CD4-positive, alpha-beta T cell (primary cell): ENCODE data around the gene ACAD8. TPM values are rescaled to one million over a fixed set of nuclear protein-coding genes. Genes with fewer than 3 reads are reported as not detected.

Source experiments
- ATAC-seq: fragments of 200-7000 bp; cut with Tn5 transposase; one replicate; pipeline ENCODE4 v1.10.0; 2022; ENCODE audit warnings: mild to moderate bottlenecking; ENCODE audit not compliant: poor library complexity
- CTCF ChIA-PET: fragments of 350-600 bp; sonication (Branson Sonifier 250); formaldehyde crosslinking; loops from one replicate; lab custom pipeline; 2021; ENCODE audit warnings: antibody characterized with exemption, inconsistent platforms; lab: Charles Lee
- POLR2A ChIA-PET: fragments of 350-600 bp; sonication (Branson Sonifier 250); formaldehyde crosslinking; loops from one replicate; lab custom pipeline; 2021; ENCODE audit warnings: antibody characterized with exemption, inconsistent platforms; lab: Charles Lee
- DNase-seq, 14 experiments: peaks; one replicate each; pipeline ENCODE4 v3.0.0-alpha.2; 2013 to 2020; ENCODE audit warnings: mixed read lengths in 2 of 14
- H3K27ac ChIP-seq, 2 donors: one replicate each; pipeline versions ENCODE4 v1.5.1 to v1.7.0; 2013; ENCODE audit warnings: low read length in 2 of 2, low read depth in 1 of 2, mild to moderate bottlenecking in 1 of 2
- H3K27me3 ChIP-seq, 2 experiments: 1 replicate in 1 of 2; 2 replicates in 1 of 2; pipeline versions ENCODE4 v1.6.1 to v1.7.0; 2013; ENCODE audit warnings: low read length in 2 of 2, control low read depth in 1 of 2, mild to moderate bottlenecking in 1 of 2, moderate library complexity in 1 of 2; ENCODE audit not compliant: insufficient read depth in 2 of 2, control insufficient read depth in 1 of 2
- H3K36me3 ChIP-seq: one replicate; pipeline ENCODE4 v1.6.1; 2013; ENCODE audit warnings: low read length, control low read depth; ENCODE audit not compliant: insufficient read depth
- H3K4me1 ChIP-seq: one replicate; pipeline ENCODE4 v1.6.1; 2013; ENCODE audit warnings: low read length, control low read depth; ENCODE audit not compliant: insufficient read depth
- H3K4me3 ChIP-seq: one replicate; pipeline ENCODE4 v1.5.1; 2013; ENCODE audit warnings: mild to moderate bottlenecking, low read length, moderate library complexity
- H3K9me3 ChIP-seq, 2 experiments: 1 replicate in 1 of 2; 2 replicates in 1 of 2; pipeline versions ENCODE4 v1.6.1 to v1.7.0; 2013; ENCODE audit warnings: low read length in 2 of 2, mild to moderate bottlenecking in 2 of 2, control low read depth in 1 of 2, moderate library complexity in 1 of 2; ENCODE audit not compliant: control insufficient read depth in 1 of 2, insufficient read depth in 1 of 2
- H3K27ac Mint-ChIP-seq: one replicate; pipeline ENCODE4 v1.8.0; 2020; ENCODE audit warnings: mixed read lengths
- H3K27me3 Mint-ChIP-seq: one replicate; pipeline ENCODE4 v1.8.0; 2021; ENCODE audit warnings: mixed read lengths
- H3K36me3 Mint-ChIP-seq: one replicate; pipeline ENCODE4 v1.8.0; 2021; ENCODE audit warnings: low read depth, mixed read lengths
- H3K4me1 Mint-ChIP-seq: one replicate; pipeline ENCODE4 v1.8.0; 2021; ENCODE audit warnings: low read depth, mixed read lengths
- H3K4me3 Mint-ChIP-seq: one replicate; pipeline ENCODE4 v1.8.0; 2020; ENCODE audit warnings: mild to moderate bottlenecking, mixed read lengths
- H3K9me3 Mint-ChIP-seq: one replicate; pipeline ENCODE4 v1.8.0; 2020; ENCODE audit warnings: mixed read lengths
- intact Hi-C, 2 experiments: fragments of 100-400 bp; cut with DNase I in 1 of 2; cut with micrococcal nuclease in 1 of 2; formaldehyde crosslinking; loops; one replicate each; pipeline versions ENCODE4 v1.15.1 to v1.9.0; 2023 to 2025; cut with DNase I, micrococcal nuclease
- polyA plus RNA-seq, 2 donors: library from polyadenylated mRNA; unstranded; fragments of 120-200 nt; gene quantifications; one replicate each; pipeline ENCODE4 v1.2.1, GENCODE V29; 2013
- total RNA-seq, 174 experiments: library from RNA in 2 of 174; stranded (reverse) in 2 of 174; gene quantifications; one replicate each; pipeline ENCODE4 v1.2.3 and lab custom pipeline; 2021 to 2026
- TF ChIP-seq, protein P1 (sequence below): fragments of 200-600 bp; IDR thresholded peaks from one replicate; pipeline ENCODE4 v1.8.0; 2022; ENCODE audit warnings: antibody characterized with exemption, mild to moderate bottlenecking

ACAD8 gene
- total RNA-seq, result 10 to 100 TPM; 15.0 to 16.3 TPM
- polyA plus RNA-seq (2013, experiment 1 of 2), result 33.4 TPM
- polyA plus RNA-seq (2013, experiment 2 of 2), result 34.6 TPM
- total RNA-seq (lab: John Stamatoyannopoulos, UW), result 8.6 to 75.9 (median 39.5) reads per million in 172 experiments

DNA sequence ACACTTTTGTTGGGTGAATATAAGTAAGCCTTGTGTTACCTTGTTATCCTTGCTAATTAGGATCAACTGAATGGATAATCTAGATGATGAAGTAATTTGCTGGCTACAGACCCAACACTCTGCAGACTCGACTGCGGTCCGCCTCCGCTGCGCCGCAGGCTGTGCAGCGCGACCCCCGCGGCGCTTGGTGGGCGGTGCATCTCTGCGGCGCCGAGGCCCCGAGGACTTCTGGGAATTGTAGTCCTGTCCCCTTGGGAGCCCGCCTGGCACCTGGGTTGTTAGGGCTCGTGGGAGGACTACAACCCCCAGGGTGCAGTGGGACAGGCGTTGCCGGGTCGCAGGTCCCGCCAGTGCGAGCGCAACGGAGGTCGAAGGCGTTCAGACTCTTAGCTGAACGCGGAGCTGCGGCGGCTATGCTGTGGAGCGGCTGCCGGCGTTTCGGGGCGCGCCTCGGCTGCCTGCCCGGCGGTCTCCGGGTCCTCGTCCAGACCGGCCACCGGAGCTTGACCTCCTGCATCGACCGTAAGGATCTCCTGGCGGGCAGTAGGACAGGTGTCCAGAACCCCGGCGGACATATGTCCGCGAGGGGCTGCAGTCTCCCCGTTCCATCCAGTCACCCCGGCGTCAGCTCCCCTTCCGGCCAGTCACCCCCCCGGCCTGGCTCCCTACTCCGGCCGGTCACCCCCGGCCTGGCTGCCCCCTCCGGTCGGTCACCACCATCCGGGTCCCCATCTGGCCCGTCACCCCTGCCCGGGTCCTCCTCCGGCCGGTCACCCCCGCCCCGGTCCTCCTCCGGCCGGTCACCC lies at the start of gene ACAD8, which contains the start of gene THYN1:
Gene ACAD8, plus strand, starts transcription at position 381 of the 806 bp plus-strand sequence. Its CDS starts 33 bp downstream, at position 414.
Gene THYN1, minus strand, starts transcription at position 165 of the 806 bp plus-strand sequence. CDS start 470 bp downstream, outside the sequence.
- Histone ChIP-seq H3K4me3 (peak within 1 kb of the TSS; percentile 84), H3K36me3 (peaks cover 33% of the 10 kb centered on the region), H3K4me1 (peaks cover 19% of the 10 kb centered on the region), H3K9me3 (no peaks in the 10 kb centered on the region), H3K27me3 (no peaks in the 10 kb centered on the region), H3K27ac (peak within 1 kb of the TSS in 1 of 2 donors; percentile 51)
- Mint-ChIP-seq H3K4me1 (peaks cover 40% of the 10 kb centered on the region), H3K27me3 (no peaks in the 10 kb centered on the region), H3K27ac (peak within 1 kb of the TSS; percentile 69), H3K36me3 (peaks cover 60% of the 10 kb centered on the region), H3K4me3 (peak within 1 kb of the TSS; percentile 94), H3K9me3 (no peaks in the 10 kb centered on the region)
- TF ChIP-seq, protein P1, sequence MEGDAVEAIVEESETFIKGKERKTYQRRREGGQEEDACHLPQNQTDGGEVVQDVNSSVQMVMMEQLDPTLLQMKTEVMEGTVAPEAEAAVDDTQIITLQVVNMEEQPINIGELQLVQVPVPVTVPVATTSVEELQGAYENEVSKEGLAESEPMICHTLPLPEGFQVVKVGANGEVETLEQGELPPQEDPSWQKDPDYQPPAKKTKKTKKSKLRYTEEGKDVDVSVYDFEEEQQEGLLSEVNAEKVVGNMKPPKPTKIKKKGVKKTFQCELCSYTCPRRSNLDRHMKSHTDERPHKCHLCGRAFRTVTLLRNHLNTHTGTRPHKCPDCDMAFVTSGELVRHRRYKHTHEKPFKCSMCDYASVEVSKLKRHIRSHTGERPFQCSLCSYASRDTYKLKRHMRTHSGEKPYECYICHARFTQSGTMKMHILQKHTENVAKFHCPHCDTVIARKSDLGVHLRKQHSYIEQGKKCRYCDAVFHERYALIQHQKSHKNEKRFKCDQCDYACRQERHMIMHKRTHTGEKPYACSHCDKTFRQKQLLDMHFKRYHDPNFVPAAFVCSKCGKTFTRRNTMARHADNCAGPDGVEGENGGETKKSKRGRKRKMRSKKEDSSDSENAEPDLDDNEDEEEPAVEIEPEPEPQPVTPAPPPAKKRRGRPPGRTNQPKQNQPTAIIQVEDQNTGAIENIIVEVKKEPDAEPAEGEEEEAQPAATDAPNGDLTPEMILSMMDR, result peak; percentile 36
- CTCF ChIA-PET, result interaction anchor here (1.0 to 2.6 kb wide), 4 partner anchors 9 to 46 kb away, joined by 3 to 18 read pairs (median 6); partner anchors contain the start of genes GLB1L3, NCAPD3 and VPS26B
- peak; percentile 90 to 98 (median 94) for DNase-seq
- peak; percentile 99 for ATAC-seq
- POLR2A ChIA-PET, result interaction anchor here (0.7 to 6.6 kb wide), 7 partner anchors 9 to 28 kb away, joined by 3 to 94 read pairs (median 4); partner anchors contain the start of genes GLB1L3, NCAPD3 and VPS26B
- intact Hi-C loops, result loop anchor here (1.0 to 10.0 kb wide), 5 partner anchors 23 to 189 kb away; partner anchors contain the start of genes VPS26B (in 2 of the 2), GLB1L3 (in 1 of the 2) and JAM3 (in 1 of the 2)

DNA sequence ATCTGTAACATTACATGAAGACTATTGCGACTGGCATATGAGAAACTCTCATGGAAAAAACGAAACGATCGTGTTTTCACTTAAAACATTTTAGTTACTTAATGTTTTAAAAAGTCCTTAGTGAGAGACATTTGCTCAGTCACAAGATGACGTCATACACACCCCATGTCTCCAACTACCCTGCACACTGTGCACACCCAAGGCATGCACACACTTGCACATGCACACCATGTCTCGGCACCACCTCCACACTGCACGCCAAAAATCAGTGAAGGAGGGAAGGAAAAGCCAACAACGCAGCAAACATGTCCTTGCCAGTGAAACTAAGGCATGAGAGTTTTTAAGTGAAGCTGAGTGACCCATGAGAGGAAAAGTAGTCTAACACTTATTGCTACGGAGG lies 47.6 kb upstream of the ACAD8 start:
- Mint-ChIP-seq H3K9me3 (no peaks in the 10 kb centered on the region), H3K4me1 (no peaks in the 10 kb centered on the region), H3K4me3 (no peak overlapping the region), H3K36me3 (peaks cover 93% of the 10 kb centered on the region), H3K27me3 (no peaks in the 10 kb centered on the region), H3K27ac (no peak overlapping the region)
- Histone ChIP-seq H3K27ac (no peak overlapping the region), H3K27me3 (no peaks in the 10 kb centered on the region), H3K4me3 (no peak overlapping the region), H3K4me1 (no peaks in the 10 kb centered on the region), H3K36me3 (peaks cover 73% of the 10 kb centered on the region), H3K9me3 (no peaks in the 10 kb centered on the region)
- no peak for ATAC-seq
- DNase-seq, result no peak
- POLR2A ChIA-PET, result no interaction called here
- TF ChIP-seq, protein P1, result no peak
- intact Hi-C loops, result loop anchor here (2.0 to 5.0 kb wide), 4 partner anchors 37 to 72 kb away; partner anchors contain the start of gene GLB1L3 (in 2 of the 2)
- CTCF ChIA-PET, result no interaction called here

DNA sequence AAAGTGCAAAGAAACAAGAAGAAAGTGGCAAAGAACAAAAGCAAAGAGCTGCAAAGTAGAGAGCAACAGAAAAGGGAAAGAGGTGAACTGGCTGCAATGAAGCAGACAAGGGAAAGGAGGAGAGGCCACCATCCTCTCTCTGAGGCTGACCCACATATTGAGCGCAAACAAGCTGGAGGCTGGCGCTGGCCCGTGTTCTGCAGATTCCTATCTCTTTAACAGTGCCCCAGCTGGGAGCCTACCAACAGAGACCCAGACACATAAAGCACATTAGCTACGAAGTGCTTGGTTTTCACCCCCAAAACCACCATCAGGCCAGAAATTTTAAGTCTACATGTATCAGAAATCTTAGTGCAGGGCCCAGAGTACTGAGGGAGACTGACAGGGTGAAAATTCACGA lies 47.2 kb upstream of the ACAD8 start:
- H3K9me3 ChIP-seq, result no peaks in the 10 kb centered on the region
- no peak overlapping the region for H3K27ac Mint-ChIP-seq
- POLR2A ChIA-PET, result no interaction called here
- H3K4me3 ChIP-seq, result no peak overlapping the region
- no peak overlapping the region for H3K27ac ChIP-seq
- no peaks in the 10 kb centered on the region for H3K27me3 Mint-ChIP-seq
- H3K4me1 ChIP-seq, result no peaks in the 10 kb centered on the region
- no peak overlapping the region for H3K4me3 Mint-ChIP-seq
- H3K9me3 Mint-ChIP-seq, result no peaks in the 10 kb centered on the region
- no peak for ATAC-seq
- no peak for DNase-seq
- peaks cover 91% of the 10 kb centered on the region for H3K36me3 Mint-ChIP-seq
- intact Hi-C loops, result loop anchor here (2.0 to 5.0 kb wide), 4 partner anchors 37 to 71 kb away; partner anchors contain the start of gene GLB1L3 (in 2 of the 2)
- H3K4me1 Mint-ChIP-seq, result no peaks in the 10 kb centered on the region
- H3K36me3 ChIP-seq, result peaks cover 73% of the 10 kb centered on the region
- CTCF ChIA-PET, result no interaction called here
- no peaks in the 10 kb centered on the region for H3K27me3 ChIP-seq
- TF ChIP-seq, protein P1, result no peak
